Tibial nerve (tissue), 4 donors: ENCODE data around the gene HHEX. TPM values are rescaled to one million over a fixed set of nuclear protein-coding genes. Genes with fewer than 3 reads are reported as not detected.

ENCODE experiments used
- DNase-seq, 2 donors: peaks; one replicate each; pipeline ENCODE4 v3.0.0-alpha.2; 2019; ENCODE audit warnings: low spot score in 2 of 2
- H3K27ac ChIP-seq, 4 donors: fragments of 200-600 bp; sonication (generic) in 3 of 4; one replicate each; pipeline ENCODE4 v1.5.1; 2017 to 2019; ENCODE audit warnings: mild to moderate bottlenecking in 1 of 4
- H3K27me3 ChIP-seq, 2 donors: fragments of 200-600 bp; sonication (generic) in 1 of 2; one replicate each; pipeline versions ENCODE4 v1.5.1 to v1.6.0; 2017 to 2019
- H3K36me3 ChIP-seq, 3 donors: fragments of 200-600 bp; sonication (generic); one replicate each; pipeline ENCODE4 v1.5.1; 2018 to 2019
- H3K4me1 ChIP-seq, 4 donors: fragments of 200-600 bp; sonication (generic) in 3 of 4; one replicate each; pipeline ENCODE4 v1.5.1; 2017 to 2019
- H3K4me3 ChIP-seq, 4 donors: fragments of 200-600 bp; sonication (generic) in 3 of 4; one replicate each; pipeline ENCODE4 v1.5.1; 2017 to 2019; ENCODE audit warnings: mild to moderate bottlenecking in 1 of 4, moderate library complexity in 1 of 4
- H3K9me3 ChIP-seq, 4 donors: fragments of 200-600 bp; sonication (generic) in 3 of 4; one replicate each; pipeline ENCODE4 v1.5.1; 2017 to 2019
- CTCF ChIP-seq, 5 experiments: fragments of 200-600 bp in 3 of 5; fragments of 450-650 bp in 2 of 5; sonication (generic) in 3 of 5; IDR thresholded peaks; one replicate each; pipeline ENCODE4 v1.5.1; 2016 to 2019; ENCODE audit warnings: antibody characterized with exemption in 5 of 5, mild to moderate bottlenecking in 3 of 5, moderate library complexity in 2 of 5
- EP300 ChIP-seq, 2 donors: sonication (generic); formaldehyde crosslinking; IDR thresholded peaks; one replicate each; pipeline ENCODE4 v1.6.1; 2017; ENCODE audit warnings: antibody characterized with exemption in 2 of 2, mild to moderate bottlenecking in 1 of 2
- POLR2A ChIP-seq, 2 donors: fragments of 450-650 bp; IDR thresholded peaks; one replicate each; pipeline ENCODE4 v1.6.1; 2017; ENCODE audit warnings: antibody characterized with exemption in 2 of 2, mild to moderate bottlenecking in 2 of 2, moderate library complexity in 2 of 2
- WGBS, 2 donors: methylation state at CpG; one replicate each; pipeline ENCODE4 v1.1.5; 2018; 5-methylcytosine and 5-hydroxymethylcytosine counted together
- total RNA-seq, 4 donors: library from RNA; depleted of rRNA; stranded (reverse); fragments of >200 nt; gene quantifications; one replicate each; pipeline ENCODE4 v1.1.0, GENCODE V29; 2016

HHEX gene
- total RNA-seq, 4 donors from 2014 or later: 6.3 to 16.7 (median 7.5) TPM

GRCh38 chr10:92720831-92721165, 31.0 kb downstream of the HHEX start:
- no peak for DNase-seq
- H3K27me3 ChIP-seq: no peaks in the 10 kb centered on the region
- TF ChIP-seq EP300 (IDR thresholded peaks at IDR 0.05) (no peak), CTCF (IDR thresholded peaks at IDR 0.05) (no peak), POLR2A (IDR thresholded peaks at IDR 0.05) (no peak)
- no peak overlapping the region for H3K27ac ChIP-seq
- no peaks in the 10 kb centered on the region for H3K4me1 ChIP-seq
- no peaks in the 10 kb centered on the region for H3K9me3 ChIP-seq
- no peaks in the 10 kb centered on the region for H3K36me3 ChIP-seq
- H3K4me3 ChIP-seq: no peak overlapping the region

- no peak overlapping the region for H3K27ac ChIP-seq
- no peaks in the 10 kb centered on the region for H3K36me3 ChIP-seq
- DNase-seq: no peak
- H3K9me3 ChIP-seq: no peaks in the 10 kb centered on the region
- no peaks in the 10 kb centered on the region for H3K27me3 ChIP-seq
- TF ChIP-seq POLR2A (IDR thresholded peaks at IDR 0.05): no peak
- TF ChIP-seq CTCF (IDR thresholded peaks at IDR 0.05): no peak
- TF ChIP-seq EP300 (IDR thresholded peaks at IDR 0.05): no peak
- H3K4me3 ChIP-seq: no peak overlapping the region
- H3K4me1 ChIP-seq: no peaks in the 10 kb centered on the region
Measured at GRCh38 chr10:92722349-92722748, 32.6 kb downstream of the HHEX start.

- no peak for DNase-seq
- Histone ChIP-seq H3K9me3 (no peaks in the 10 kb centered on the region), H3K36me3 (no peaks in the 10 kb centered on the region), H3K4me3 (no peak overlapping the region), H3K27me3 (no peaks in the 10 kb centered on the region), H3K27ac (no peak overlapping the region), H3K4me1 (no peaks in the 10 kb centered on the region)
- 84 to 90% methylated on average over 6 of the region's 6 CpGs for WGBS, 2 donors
- TF ChIP-seq EP300 (IDR thresholded peaks at IDR 0.05) (no peak), CTCF (IDR thresholded peaks at IDR 0.05) (no peak), POLR2A (IDR thresholded peaks at IDR 0.05) (no peak)
Measured at GRCh38 chr10:92727141-92727540, 37.4 kb downstream of the HHEX start.

- TF ChIP-seq CTCF (IDR thresholded peaks at IDR 0.05) (no peak), POLR2A (IDR thresholded peaks at IDR 0.05) (no peak), EP300 (IDR thresholded peaks at IDR 0.05) (no peak)
- no peak overlapping the region for H3K4me3 ChIP-seq
- no peaks in the 10 kb centered on the region for H3K36me3 ChIP-seq
- DNase-seq: no peak
- H3K9me3 ChIP-seq: no peaks in the 10 kb centered on the region
- no peak overlapping the region for H3K27ac ChIP-seq
- no peaks in the 10 kb centered on the region for H3K4me1 ChIP-seq
- H3K27me3 ChIP-seq: no peaks in the 10 kb centered on the region
- 44 to 62% methylated on average over 3 of the region's 3 CpGs for WGBS, 2 donors
Measured at GRCh38 chr10:92727550-92727949, 37.8 kb downstream of the HHEX start.

- H3K27ac ChIP-seq: no peak overlapping the region
- no peaks in the 10 kb centered on the region for H3K4me1 ChIP-seq
- DNase-seq: no peak
- H3K36me3 ChIP-seq: no peaks in the 10 kb centered on the region
- no peak overlapping the region for H3K4me3 ChIP-seq
- H3K27me3 ChIP-seq: no peaks in the 10 kb centered on the region
- H3K9me3 ChIP-seq: no peaks in the 10 kb centered on the region
- 70 to 83% methylated on average over 2 of the region's 2 CpGs for WGBS, 2 donors
- TF ChIP-seq POLR2A (IDR thresholded peaks at IDR 0.05): no peak
- TF ChIP-seq EP300 (IDR thresholded peaks at IDR 0.05): no peak
- TF ChIP-seq CTCF (IDR thresholded peaks at IDR 0.05): no peak
Measured at GRCh38 chr10:92729886-92730285, 40.1 kb downstream of the HHEX start.
